ENCODE measurements around the gene CBX4.

DNA sequence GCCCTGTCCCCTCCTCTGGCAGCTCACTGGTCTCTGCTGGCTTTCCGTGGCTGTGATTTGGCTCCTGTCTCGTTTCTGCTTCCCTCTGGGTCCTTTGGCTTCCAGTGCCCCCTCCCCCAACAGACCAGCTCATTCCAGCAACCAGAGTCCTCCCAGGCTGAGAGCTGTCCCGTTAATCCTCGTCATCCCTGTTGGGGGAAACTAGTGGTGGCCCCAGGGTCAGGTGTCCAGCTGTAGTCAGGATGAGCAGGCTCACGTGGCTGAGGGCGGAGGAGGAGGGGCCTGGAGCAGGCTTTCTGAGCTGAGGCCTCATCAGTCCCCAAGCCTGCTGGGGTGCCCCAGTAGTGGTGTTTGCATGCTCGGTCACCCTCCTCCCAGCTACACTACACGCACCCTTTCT lies 10.7 kb upstream of the CBX4 start:
- TF ChIP-seq POLR2A (IDR thresholded peaks at IDR 0.05; ENCODE audit: low read depth, low read length), result no peak
- TF ChIP-seq POLR2AphosphoS5 (IDR thresholded peaks at IDR 0.05; ENCODE audit: low read depth, low read length), result no peak
- TF ChIP-seq PAX5 (IDR thresholded peaks at IDR 0.05; ENCODE audit: insufficient read depth, low read length, severe bottlenecking), result no peak
- no peak for TF ChIP-seq SPI1 (IDR thresholded peaks at IDR 0.05; ENCODE audit: low read depth, low read length)

Measured in GM12891 (cell line).